Hematopoietic multipotent progenitor cell treated with erythropoietin and hydrocortisone succinate and interleukin-3 and kit ligand, for 17 days (in vitro differentiated cells): Measurements from ENCODE around the gene XPNPEP2.

ENCODE experiments used
- DNase-seq: peaks from one replicate; pipeline ENCODE4 v3.0.0-alpha.2; 2015; ENCODE audit warnings: low spot score

Gene XPNPEP2

DNA sequence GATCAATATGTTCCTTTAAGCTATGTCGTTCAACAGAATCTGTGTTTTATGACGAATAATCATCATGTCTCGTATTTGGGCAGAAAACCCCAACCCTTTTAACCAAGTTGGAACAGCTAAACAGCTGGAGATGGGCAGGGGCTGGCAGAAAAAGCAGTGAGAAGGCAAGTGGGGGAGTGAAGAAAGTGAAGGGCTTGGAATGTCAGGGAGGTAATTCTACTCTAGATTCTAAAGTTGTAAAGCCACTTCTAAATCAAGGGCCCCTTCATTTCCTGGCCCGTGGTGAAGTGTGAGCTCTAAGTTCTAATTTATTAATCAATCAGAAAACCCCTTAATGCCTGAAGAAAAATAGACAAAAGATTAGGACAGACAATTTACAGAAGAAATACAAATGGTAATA is 61.4 kb downstream of the XPNPEP2 start:
- DNase-seq = no peak

DNA sequence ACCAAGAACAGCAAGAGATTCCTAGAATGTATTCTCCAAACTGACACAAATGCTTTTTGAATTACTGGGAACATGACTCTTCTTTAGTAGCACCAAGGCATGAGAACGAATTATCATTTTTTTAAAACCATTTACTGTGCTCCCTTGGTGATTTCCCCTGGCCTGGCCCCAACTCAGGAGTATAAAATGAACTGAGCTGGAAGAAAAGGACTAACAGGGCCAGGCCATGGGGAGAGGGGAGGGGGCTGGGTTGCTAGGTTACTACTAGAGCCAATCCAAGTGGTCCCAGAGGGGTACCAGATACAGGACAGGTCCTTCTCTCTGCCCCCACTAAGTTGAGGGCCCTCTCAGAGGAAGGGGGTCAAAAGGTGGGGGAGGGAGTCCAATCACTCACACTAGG is 64.1 kb downstream of the XPNPEP2 start:
- no peak for DNase-seq

DNA sequence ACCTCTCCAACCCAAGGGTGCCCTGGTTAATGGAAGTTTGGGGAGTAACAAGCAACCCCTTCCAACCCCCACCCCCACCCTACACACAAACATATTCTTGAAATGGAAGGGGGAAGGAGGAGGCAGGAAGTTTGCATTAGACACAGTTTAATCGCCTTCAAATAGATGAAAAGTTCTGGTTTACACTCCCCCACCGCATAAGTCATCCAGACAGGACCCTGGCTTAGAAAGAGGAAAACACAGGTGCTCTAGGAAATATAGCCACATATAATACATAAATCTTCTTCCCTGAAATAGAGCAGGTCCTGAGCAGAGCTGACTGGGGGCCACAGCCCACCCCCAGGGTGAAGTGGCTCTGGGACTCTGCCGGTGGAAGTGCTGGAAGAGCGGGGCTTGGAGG is 66.0 kb downstream of the XPNPEP2 start:
- DNase-seq = no peak

DNA sequence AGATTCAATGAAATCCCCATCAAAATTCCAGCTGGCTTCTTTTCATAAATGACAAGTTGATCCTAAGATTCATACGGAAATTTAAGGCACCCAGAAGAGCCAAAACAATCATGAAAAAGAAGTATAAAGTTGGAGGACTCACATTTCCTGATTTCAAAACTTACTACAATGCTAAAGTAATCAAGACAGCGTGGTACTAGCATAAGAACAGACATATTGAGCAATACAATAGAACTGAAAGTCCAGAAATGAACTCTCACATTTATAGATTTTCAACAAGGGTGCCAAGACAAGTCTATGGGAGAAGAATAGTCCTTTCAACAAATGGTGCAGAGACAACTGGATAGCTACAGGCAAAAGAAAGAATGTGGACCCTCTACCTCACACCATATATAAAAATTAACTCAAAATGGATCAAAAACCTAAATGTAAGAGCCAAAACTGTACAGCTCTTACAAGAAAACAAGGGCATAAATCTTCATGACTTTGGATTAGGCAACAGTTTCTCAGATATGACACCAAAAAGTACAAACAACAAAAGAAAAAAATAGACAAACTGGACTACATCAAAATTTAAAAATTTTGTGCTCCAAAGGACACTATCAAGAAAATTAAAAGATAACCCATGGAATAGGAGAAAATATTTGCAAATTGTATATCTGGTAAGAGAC is 69.5 kb downstream of the XPNPEP2 start:
- DNase-seq = no peak

DNA sequence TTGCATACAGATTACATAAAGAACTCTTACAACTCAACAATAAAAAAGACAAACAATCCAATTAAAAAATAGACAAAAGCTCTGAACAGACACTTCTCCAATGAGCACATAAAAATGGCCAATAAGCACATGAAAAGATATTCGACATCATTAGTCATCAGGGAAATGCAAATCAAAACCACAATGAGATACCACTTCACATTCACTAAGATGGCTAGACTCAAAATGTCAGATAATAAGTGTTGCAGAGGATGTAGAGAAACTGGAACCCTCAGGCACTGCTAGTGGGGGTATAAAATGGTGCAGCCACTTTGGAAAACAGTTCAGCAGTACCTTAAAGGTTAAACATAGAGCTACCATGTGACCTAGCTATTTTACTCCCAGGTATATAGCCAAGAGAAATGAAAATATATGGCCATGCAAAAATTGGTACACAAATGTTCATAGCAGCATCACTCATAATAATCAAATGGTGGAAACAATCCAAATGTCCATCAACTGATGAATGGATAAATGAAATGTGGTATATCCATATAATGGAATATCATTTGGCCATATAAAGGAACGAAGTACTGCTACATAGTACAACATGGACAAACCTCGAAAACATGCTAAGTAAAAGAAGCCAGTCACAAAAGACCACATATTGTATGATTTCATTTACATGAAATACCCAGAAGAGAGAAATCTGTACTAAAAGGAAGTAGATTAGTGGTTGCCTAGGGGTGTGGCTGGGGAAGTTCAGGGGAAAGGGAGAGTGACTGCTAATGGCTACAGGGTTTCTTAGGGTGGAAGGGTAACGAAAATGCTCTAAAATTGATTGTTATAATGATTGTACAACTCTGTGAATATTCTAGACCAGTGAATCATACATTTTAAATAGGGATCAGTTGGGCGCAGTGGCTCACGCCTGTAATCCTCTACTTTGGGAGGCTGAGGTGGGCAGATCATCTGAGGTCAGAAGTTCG is 70.3 kb downstream of the XPNPEP2 start:
- no peak for DNase-seq

DNA sequence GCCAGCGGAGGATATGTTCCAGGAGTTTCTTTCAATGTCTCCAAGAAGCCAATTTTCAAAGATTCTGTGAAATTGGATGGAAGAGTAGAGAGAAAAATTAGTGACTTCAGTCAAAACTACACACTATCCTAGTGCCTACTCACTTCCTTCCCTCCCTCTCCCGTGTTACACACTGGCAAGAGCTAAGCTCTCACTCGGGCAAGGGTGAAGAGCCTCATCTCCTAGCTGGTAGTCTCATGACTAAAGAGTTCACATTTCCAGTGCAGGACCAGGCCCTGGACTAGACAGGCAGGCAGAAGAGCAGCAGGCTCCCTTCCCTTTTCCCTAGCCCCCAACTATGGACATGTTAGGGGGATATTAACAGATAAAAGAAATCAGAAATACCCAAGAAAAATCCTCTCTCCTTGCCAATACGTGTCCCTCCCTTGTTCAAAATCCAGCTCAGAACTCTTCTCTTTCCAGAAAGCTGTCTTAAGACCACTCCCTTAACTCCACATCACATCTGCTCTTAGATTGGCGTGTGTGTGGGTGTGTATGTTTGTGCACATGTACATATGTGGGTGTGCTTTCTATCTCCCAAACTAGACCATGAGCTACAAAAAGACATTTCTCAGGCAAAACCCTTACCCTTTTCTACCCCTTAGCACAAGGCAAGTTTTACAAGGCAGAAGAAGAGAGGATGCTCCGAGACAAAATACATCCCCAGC is 75.0 kb downstream of the XPNPEP2 start:
- DNase-seq = no peak

DNA sequence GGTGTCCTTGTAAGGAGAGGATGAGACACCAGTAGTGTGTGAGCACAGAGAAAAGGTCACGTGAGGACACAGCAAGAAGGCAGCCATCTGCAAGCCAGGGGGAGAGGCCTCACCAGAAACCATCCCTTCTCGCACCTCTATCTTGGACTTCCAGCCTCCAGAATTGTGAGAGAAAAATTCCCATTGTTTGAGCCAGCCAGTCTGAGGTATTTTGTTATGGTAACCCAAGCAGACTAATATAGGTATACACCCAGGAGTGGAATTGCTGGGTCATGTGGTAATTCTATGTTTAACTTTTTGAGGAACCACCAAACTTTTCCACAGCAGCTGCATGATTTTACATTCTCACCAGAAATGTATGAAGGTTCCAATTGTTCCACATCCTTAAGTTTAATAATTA is 79.3 kb downstream of the XPNPEP2 start:
- no peak for DNase-seq
